ENCODE measurements around the gene ANAPC4.
A peak's percentile ranks its signal among the peaks of the same experiment; 100 is the strongest.

The ANAPC4 gene

GRCh38 chr4:25430630-25431029, 53.6 kb downstream of the ANAPC4 start:
- no peak for DNase-seq
- Mint-ChIP-seq H3K27me3 (no peaks in the 10 kb centered on the region), H3K4me1 (no peaks in the 10 kb centered on the region), H3K27ac (no peak overlapping the region), H3K36me3 (no peaks in the 10 kb centered on the region), H3K4me3 (no peak overlapping the region), H3K9me3 (no peaks in the 10 kb centered on the region)
- CTCF ChIA-PET, result no interaction called here

- DNase-seq, result no peak
- Mint-ChIP-seq H3K27ac (no peak overlapping the region), H3K9me3 (no peaks in the 10 kb centered on the region), H3K4me3 (no peak overlapping the region), H3K36me3 (no peaks in the 10 kb centered on the region), H3K4me1 (no peaks in the 10 kb centered on the region), H3K27me3 (no peaks in the 10 kb centered on the region)
- CTCF ChIA-PET, result interaction anchor here (0.8 kb wide), 1 partner anchor 11 kb away, joined by 3 read pairs; no protein-coding TSS in a partner anchor
These were observed 57.1 kb downstream of the ANAPC4 start for GRCh38 chr4:25433966-25434827.

GRCh38 chr4:25437926-25438325, 60.9 kb downstream of the ANAPC4 start:
- H3K4me1 Mint-ChIP-seq, result no peaks in the 10 kb centered on the region
- H3K36me3 Mint-ChIP-seq, result no peaks in the 10 kb centered on the region
- H3K27ac Mint-ChIP-seq, result no peak overlapping the region
- DNase-seq, result no peak
- H3K27me3 Mint-ChIP-seq, result peaks cover 2% of the 10 kb centered on the region
- CTCF ChIA-PET, result no interaction called here
- no peaks in the 10 kb centered on the region for H3K9me3 Mint-ChIP-seq
- H3K4me3 Mint-ChIP-seq, result no peak overlapping the region

- H3K9me3 Mint-ChIP-seq, result no peaks in the 10 kb centered on the region
- H3K27ac Mint-ChIP-seq, result no peak overlapping the region
- H3K27me3 Mint-ChIP-seq, result peaks cover 3% of the 10 kb centered on the region
- CTCF ChIA-PET, result interaction anchor here (0.7 to 3.0 kb wide), 12 partner anchors 11 to 1203 kb away, joined by 3 to 19 read pairs (median 3); no protein-coding TSS in a partner anchor
- no peaks in the 10 kb centered on the region for H3K4me1 Mint-ChIP-seq
- DNase-seq, result peak; percentile 70
- no peak overlapping the region for H3K4me3 Mint-ChIP-seq
- no peaks in the 10 kb centered on the region for H3K36me3 Mint-ChIP-seq
These were observed 62.9 kb downstream of the ANAPC4 start for GRCh38 chr4:25439918-25440477.

- no peaks in the 10 kb centered on the region for H3K36me3 Mint-ChIP-seq
- H3K9me3 Mint-ChIP-seq, result no peaks in the 10 kb centered on the region
- H3K27ac Mint-ChIP-seq, result no peak overlapping the region
- no peak for DNase-seq
- CTCF ChIA-PET, result interaction anchor here (0.7 to 3.0 kb wide), 10 partner anchors 11 to 1722 kb away, joined by 3 to 19 read pairs (median 4); no protein-coding TSS in a partner anchor
- H3K4me1 Mint-ChIP-seq, result no peaks in the 10 kb centered on the region
- peaks cover 3% of the 10 kb centered on the region for H3K27me3 Mint-ChIP-seq
- H3K4me3 Mint-ChIP-seq, result no peak overlapping the region
These were observed 63.5 kb downstream of the ANAPC4 start for GRCh38 chr4:25440478-25441030.

GRCh38 chr4:25441519-25442117, 64.6 kb downstream of the ANAPC4 start:
- no peaks in the 10 kb centered on the region for H3K36me3 Mint-ChIP-seq
- no peaks in the 10 kb centered on the region for H3K4me1 Mint-ChIP-seq
- H3K27me3 Mint-ChIP-seq, result peaks cover 3% of the 10 kb centered on the region
- CTCF ChIA-PET, result interaction anchor here (0.6 to 3.0 kb wide), 7 partner anchors 11 to 602 kb away, joined by 3 to 19 read pairs (median 3); no protein-coding TSS in a partner anchor
- no peaks in the 10 kb centered on the region for H3K9me3 Mint-ChIP-seq
- H3K27ac Mint-ChIP-seq, result no peak overlapping the region
- H3K4me3 Mint-ChIP-seq, result no peak overlapping the region
- peak; percentile 25 for DNase-seq

GRCh38 chr4:25442863-25443307, 65.8 kb downstream of the ANAPC4 start:
- H3K27me3 Mint-ChIP-seq, result peaks cover 3% of the 10 kb centered on the region
- no peaks in the 10 kb centered on the region for H3K36me3 Mint-ChIP-seq
- H3K4me3 Mint-ChIP-seq, result no peak overlapping the region
- DNase-seq, result no peak
- CTCF ChIA-PET, result interaction anchor here (0.7 to 1.5 kb wide), 2 partner anchors 11 to 324 kb away, joined by 3 read pairs; no protein-coding TSS in a partner anchor
- no peaks in the 10 kb centered on the region for H3K9me3 Mint-ChIP-seq
- H3K27ac Mint-ChIP-seq, result no peak overlapping the region
- no peaks in the 10 kb centered on the region for H3K4me1 Mint-ChIP-seq

GRCh38 chr4:25443851-25444250, 66.8 kb downstream of the ANAPC4 start:
- Mint-ChIP-seq H3K27ac (no peak overlapping the region), H3K9me3 (no peaks in the 10 kb centered on the region), H3K36me3 (no peaks in the 10 kb centered on the region), H3K4me1 (no peaks in the 10 kb centered on the region), H3K27me3 (peaks cover 3% of the 10 kb centered on the region), H3K4me3 (no peak overlapping the region)
- no peak for DNase-seq
- CTCF ChIA-PET, result no interaction called here

- Mint-ChIP-seq H3K4me1 (no peaks in the 10 kb centered on the region), H3K27ac (no peak overlapping the region), H3K4me3 (no peak overlapping the region), H3K9me3 (no peaks in the 10 kb centered on the region), H3K36me3 (no peaks in the 10 kb centered on the region), H3K27me3 (peaks cover 3% of the 10 kb centered on the region)
- CTCF ChIA-PET, result no interaction called here
- DNase-seq, result no peak
These were observed 69.5 kb downstream of the ANAPC4 start for GRCh38 chr4:25446611-25447010.

- no peaks in the 10 kb centered on the region for H3K27me3 Mint-ChIP-seq
- H3K4me3 Mint-ChIP-seq, result no peak overlapping the region
- no peaks in the 10 kb centered on the region for H3K36me3 Mint-ChIP-seq
- H3K9me3 Mint-ChIP-seq, result no peaks in the 10 kb centered on the region
- no peak overlapping the region for H3K27ac Mint-ChIP-seq
- H3K4me1 Mint-ChIP-seq, result peaks cover 2% of the 10 kb centered on the region
- CTCF ChIA-PET, result interaction anchor here (0.6 kb wide), 1 partner anchor 16 kb away, joined by 3 read pairs; no protein-coding TSS in a partner anchor
- no peak for DNase-seq
These were observed 71.5 kb downstream of the ANAPC4 start for GRCh38 chr4:25448379-25449109.

GRCh38 chr4:25449270-25449669, 72.2 kb downstream of the ANAPC4 start:
- no peak for DNase-seq
- peaks cover 2% of the 10 kb centered on the region for H3K4me1 Mint-ChIP-seq
- no peaks in the 10 kb centered on the region for H3K27me3 Mint-ChIP-seq
- no peaks in the 10 kb centered on the region for H3K9me3 Mint-ChIP-seq
- no peak overlapping the region for H3K27ac Mint-ChIP-seq
- H3K4me3 Mint-ChIP-seq, result no peak overlapping the region
- CTCF ChIA-PET, result no interaction called here
- H3K36me3 Mint-ChIP-seq, result no peaks in the 10 kb centered on the region

GRCh38 chr4:25449688-25450087, 72.6 kb downstream of the ANAPC4 start:
- Mint-ChIP-seq H3K36me3 (no peaks in the 10 kb centered on the region), H3K27ac (no peak overlapping the region), H3K9me3 (no peaks in the 10 kb centered on the region), H3K27me3 (no peaks in the 10 kb centered on the region), H3K4me1 (peaks cover 2% of the 10 kb centered on the region), H3K4me3 (no peak overlapping the region)
- DNase-seq, result no peak
- CTCF ChIA-PET, result no interaction called here

GRCh38 chr4:25450491-25450901, 73.4 kb downstream of the ANAPC4 start:
- Mint-ChIP-seq H3K4me1 (peaks cover 2% of the 10 kb centered on the region), H3K27me3 (no peaks in the 10 kb centered on the region), H3K27ac (no peak overlapping the region), H3K4me3 (no peak overlapping the region), H3K36me3 (no peaks in the 10 kb centered on the region), H3K9me3 (no peaks in the 10 kb centered on the region)
- DNase-seq, result no peak
- CTCF ChIA-PET, result no interaction called here

GRCh38 chr4:25451676-25452075, 74.6 kb downstream of the ANAPC4 start:
- no peaks in the 10 kb centered on the region for H3K27me3 Mint-ChIP-seq
- no peak overlapping the region for H3K27ac Mint-ChIP-seq
- no peaks in the 10 kb centered on the region for H3K36me3 Mint-ChIP-seq
- H3K4me3 Mint-ChIP-seq, result no peak overlapping the region
- DNase-seq, result no peak
- peaks cover 2% of the 10 kb centered on the region for H3K4me1 Mint-ChIP-seq
- CTCF ChIA-PET, result no interaction called here
- no peaks in the 10 kb centered on the region for H3K9me3 Mint-ChIP-seq
